NCI-H526 (cell line): Measurements from ENCODE around the gene DCDC2.
A peak's percentile ranks its signal among the peaks of the same experiment; 100 is the strongest.
"Not testable (repeated sequence)": the region's sequence is repeated elsewhere in the genome, so short reads cannot be mapped to it uniquely, and the experiment has no call there.

Source experiments
- DNase-seq, 2 experiments: peaks; one replicate each; lab custom pipeline; 2025; lab: John Stamatoyannopoulos, UW

Gene DCDC2

DNA sequence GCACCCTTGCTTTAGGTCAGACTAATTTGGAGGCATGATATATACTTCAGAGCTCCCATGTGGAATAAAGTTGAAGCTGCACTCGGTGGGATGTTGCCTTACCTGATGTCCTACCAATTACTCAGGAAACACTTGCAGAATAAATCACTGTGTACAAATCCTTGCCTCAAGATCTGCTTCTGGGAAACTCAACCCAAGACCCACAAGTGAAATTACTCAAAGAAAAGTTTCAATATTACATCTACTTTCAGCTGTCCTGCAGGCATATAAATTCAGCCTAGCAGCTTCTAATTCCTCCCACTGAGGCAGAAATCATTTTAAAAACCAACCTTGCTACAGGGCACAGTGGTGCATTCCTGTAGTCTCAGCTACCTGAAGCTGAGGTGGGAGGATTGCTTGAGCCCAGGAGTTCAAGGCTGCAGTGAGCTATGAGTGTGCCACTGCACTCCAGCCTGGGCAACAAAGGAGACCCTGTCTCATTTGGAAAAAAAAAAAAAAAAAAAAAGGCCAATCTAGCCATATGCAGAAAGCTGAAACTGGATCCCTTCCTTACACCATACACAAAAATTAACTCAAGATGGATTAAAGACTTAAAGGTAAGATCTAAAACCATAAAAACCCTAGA is 20.7 kb upstream of the DCDC2 start:
- no peak for DNase-seq

DNA sequence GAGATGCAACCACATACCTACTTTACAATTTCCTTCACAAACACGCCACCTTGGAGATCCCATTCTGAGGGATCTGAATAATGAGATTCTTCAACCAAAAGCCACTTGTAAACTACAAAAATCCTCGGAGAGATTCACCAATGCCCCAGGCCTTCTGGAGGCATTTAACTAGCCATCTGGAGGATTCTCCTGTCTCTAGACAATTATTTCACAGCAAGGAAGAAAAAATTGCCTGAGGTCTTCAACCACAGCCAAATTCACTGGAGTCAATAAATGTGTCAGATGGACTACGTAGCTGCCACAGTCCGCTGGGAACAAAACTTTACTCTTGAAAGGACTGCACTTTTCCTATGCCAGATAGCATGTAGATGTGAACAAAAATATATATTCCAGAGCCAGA is 19.0 kb upstream of the DCDC2 start:
- DNase-seq = no peak

DNA sequence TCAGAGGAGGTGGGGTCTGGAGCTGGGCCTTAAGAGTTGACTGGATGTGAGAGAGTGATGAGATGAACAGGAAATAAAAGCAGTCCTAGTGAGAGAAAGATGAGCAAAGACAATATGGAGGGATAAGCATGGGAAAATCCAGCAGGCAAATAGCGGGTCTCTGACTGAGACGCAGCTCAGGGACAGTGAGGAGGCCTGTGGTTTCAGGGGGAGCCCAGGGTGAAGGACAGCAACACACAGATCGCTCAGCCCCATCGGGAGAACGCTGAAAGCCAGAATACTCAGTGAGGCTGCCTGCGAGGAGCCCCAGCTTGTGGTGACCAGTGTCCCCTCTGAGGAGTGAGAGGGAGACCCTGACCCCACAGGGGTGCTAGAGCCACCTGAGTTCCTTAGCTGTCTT is 16.8 kb upstream of the DCDC2 start:
- DNase-seq = no peak

DNA sequence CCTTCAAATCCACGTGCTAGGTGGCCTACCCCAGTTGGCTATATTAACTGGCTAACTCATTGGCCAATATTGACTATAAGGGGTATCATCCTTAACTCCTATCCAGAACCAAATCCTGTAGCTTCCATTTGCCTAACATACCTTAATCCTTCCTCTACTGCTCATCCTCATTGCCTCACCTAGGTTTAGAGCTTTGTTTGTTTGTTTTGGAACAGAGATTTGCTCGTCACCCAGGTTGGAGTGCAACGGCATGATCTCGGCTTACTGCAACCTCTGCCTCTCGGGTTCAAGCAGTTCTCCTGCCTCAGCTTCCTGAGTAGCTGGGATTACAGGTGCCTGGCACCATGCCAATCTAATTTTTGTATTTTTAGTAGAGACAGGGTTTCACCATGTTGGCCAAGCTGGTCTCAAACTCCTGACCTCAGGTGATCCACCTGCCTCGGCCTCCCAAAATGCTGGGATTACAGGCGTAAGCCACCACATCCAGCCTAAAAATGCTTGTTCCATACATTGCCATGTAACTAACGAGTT is 7.3 kb upstream of the DCDC2 start:
- not testable (repeated sequence) for DNase-seq

DNA sequence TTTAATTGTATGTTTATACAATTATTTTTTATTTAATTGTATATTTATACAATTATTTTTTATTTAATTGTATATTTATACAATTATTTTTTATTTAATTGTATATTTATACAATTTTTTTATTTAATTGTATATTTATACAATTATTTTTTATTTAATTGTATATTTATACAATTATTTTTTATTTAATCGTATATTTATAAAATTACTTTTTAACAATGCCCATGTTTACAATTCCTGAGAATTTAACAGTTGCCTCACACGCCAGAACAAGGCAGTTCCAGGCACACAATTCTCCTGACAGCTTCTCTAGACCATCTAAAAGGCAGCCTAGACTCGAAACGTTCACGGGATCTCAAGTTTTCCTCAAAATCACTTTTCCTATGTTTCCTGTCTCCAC is 4.5 kb upstream of the DCDC2 start:
- not testable (repeated sequence) for DNase-seq

DNA sequence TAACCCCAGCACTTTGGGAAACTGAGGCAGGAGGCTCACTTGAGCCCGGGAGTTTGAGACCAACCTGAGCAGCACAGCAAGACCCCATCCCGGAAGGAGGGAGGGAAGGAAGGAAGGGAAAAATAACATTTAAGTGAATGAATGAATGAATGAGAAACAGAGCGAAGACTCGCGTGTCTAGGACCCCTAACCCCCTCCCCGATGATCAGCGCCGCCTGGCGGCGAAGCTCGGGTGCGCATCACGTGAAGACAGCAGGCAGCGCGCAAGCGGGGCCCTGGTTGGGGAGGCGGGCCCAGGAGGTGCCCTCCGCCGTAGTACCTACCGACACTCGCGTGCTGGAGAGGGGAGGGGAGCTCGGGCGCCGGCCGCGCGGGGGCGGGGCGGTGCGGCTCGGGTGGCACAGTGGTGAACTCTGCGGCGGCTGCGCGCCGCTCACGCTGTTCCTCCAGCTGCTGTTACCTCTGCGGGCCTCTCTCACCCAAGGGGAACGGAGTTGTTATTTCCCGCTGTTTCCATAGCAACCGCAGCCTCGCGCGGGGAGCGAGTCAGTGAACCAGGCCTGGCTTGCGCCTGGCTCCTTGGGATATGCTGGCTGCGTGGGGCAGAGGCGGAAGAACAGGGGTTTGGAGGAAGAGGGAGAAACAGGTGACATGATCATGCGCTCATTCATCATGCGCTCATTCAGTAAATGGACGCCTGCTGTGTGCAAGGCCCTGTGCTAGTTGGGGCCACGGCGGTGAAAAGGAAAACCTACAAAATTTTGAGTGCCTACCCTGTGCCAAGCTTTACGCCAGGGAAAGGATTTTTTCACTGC is 2.0 kb upstream of the DCDC2 start:
- peak; percentile 95 to 96 for DNase-seq

DNA sequence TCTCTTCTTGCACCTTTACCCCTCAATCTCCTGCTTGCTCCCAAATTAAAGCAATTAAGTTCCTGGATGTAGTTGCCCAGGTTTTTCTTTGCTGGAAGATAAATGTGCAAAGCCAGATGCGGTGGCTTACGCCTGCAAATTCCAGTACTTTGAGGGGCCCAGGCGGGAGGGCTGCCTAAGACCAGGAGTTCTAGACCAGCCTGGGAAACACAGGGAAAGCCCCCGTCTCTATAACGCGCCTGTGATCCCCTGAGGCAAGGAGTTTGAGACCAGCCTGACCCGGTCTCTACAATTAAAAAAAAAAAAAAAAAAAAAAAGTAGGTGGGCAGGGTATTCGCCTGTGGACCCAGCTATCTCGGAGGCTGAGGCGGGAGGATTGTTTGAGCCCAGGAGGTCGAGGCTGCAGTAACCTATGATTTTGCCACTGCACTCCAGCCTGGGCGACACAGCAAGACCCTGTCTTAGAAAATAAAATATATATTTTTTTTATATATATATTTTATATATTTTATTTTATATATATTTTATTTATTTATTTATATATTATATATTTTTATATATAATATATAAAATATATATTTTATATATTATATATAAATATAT is 461 bp upstream of the DCDC2 start:
- peak in 1 of 2 experiments; percentile 44 for DNase-seq

DNA sequence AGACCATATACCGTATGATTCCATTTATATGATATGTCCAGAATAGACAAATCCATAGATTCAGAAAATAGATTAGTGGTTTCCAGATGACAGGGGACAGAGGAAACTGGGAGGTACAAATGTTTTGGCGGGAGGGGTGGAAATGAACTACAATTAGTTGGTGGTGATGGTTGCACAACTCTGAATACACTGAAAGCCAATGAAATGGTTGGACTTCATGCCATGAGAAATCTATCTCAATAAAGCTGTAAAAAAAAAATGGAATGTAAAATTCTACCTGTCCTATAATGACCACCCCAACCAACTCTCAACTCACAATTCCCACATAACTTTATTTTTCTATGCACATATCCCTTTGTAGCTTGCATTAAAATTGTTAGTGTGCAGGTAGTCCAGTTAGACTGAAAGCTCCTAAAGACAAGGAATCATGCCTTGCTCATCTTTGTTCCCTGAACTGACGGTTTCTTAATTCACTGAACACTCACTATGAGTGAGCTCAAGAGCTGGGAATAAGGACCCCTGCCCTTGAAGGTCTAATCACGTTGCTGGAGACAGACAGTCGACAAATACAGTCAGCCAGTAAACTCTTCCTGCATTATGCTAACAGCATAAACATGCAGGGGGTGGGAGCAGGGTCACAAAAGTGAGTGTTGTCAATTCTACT is 1.4 kb downstream of the DCDC2 start:
- DNase-seq = no peak

DNA sequence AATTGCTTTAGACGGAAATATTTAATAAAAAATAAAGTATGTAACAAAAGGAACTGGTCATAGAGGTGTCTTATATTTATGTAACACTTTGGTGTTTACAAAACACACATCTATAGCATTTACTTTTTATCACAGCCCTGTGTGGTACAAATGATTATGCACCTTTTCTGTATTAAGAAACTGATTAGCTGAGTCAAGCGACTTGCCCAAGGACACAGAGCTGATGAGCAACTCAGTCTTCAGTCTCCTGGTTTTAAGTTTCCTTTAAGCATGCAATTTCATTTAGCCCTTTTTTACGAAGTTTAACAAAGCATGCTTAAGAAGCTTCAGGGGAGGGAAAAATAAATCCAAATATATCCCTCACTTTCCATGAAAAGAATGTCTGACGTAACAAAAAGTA is 2.5 kb downstream of the DCDC2 start:
- no peak for DNase-seq

DNA sequence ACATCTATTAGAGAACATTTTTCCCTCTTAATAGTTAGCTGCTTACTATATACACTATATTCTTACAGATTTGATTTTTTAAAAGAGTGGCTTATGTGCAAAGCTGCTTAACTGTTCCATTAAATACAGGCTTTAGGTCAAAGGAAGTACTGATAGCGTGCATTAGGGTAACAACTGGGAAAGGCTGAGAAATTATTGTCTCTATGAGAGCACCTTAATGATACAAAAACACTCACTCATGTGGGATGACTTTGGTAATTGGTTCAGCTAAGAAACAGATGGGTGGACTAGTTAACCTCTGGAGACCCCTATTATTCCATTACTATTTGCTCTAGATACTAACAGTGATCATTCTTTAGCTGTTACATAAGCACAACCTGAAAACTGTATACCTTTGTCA is 4.0 kb downstream of the DCDC2 start:
- DNase-seq = no peak

DNA sequence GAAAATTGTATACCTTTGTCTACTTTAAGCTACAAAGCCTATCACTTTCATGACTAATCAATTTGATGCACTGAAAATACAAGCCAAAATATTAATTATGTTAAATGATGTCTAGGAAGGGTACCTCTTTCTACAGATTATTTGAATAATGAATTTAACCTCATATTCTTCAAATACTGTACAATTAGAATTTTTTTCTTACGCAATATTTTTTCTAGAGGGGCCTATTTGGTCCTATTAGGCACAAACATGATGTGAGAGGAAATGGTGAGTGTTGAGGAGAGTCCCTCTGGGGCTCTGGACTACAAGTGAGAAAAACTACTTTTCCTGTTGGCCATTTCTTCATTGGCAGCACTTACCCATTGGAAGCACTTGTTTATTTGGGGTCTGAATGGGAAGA is 5.4 kb downstream of the DCDC2 start:
- no peak for DNase-seq

DNA sequence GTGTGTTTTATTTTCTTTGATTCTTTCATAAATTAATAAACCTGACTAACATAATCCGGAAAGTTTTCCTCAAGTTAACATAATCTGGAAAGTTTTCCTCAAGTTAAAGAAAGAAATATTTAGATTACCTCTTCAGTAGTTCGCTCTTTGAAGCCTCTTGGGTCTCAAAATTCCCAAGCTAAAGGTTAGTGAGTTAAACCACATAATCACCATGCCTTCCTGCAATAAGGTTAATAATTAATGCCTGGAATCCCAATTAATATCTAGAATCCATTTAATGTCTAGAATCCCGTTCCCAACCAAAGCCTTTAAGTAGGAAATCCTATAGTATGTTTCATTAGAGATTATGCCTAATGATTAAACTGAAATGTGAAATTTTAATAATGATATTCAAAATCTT is 12.9 kb downstream of the DCDC2 start:
- DNase-seq = no peak

DNA sequence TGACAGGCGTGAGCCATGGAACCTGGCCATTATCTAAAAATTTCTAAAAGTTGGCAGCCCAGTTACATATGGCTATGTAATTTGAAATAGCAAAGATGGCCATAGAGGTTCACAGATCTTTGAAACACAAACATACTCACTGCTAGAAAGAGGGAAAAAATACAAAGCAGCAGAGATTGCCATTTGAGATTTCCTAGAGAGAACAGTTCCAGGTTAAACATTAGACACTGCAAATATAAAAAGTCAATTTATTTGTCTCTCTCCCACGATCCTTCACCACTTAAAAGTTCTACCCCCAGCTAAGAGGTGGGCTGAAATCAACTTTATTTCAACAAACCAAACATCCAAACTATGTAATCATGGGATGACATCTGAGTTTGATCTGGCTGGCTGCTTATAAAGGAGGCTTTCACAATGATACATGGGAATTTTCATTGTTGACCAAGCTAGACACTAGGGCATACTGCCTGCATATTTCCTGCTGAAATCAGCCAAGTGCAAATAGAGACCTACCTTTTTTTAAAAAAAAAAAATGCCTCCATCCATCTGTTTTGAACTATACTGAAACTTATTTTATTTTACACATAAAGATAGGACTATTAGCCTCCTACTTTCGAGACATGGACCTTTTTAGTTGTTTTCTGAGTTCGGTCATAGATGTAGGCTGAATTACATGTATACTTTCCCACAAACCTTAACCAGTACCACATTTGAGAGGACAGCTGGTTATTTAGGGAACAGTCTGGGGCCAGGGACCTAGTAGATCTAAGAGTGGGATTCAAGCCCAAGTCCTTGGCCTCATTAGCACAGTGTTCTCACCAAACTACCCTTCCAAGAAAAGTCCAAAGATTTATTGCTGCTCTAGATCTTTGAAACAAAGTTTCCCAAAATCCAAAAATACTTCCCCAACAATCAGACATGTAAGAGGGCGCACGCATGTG is 16.6 kb downstream of the DCDC2 start:
- no peak for DNase-seq

DNA sequence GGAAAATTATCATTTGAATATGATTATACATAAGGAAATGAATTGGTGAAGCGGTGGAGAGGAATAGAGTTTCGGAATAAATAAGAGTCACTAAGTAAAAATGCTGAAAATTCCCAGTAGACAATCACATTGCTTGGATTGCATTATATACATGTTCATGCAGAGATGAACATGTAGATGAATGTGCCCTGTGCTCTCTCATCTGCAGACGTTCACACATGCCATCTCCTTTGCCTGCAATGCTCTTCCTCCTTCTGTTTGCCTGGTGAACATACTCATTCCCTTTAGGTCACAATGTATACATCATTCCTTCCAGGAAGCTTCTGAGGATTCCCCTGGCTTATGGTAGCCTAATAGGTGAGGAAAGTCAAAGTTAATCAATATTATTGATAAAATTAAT is 17.9 kb downstream of the DCDC2 start:
- DNase-seq = peak in 1 of 2 experiments; percentile 40

DNA sequence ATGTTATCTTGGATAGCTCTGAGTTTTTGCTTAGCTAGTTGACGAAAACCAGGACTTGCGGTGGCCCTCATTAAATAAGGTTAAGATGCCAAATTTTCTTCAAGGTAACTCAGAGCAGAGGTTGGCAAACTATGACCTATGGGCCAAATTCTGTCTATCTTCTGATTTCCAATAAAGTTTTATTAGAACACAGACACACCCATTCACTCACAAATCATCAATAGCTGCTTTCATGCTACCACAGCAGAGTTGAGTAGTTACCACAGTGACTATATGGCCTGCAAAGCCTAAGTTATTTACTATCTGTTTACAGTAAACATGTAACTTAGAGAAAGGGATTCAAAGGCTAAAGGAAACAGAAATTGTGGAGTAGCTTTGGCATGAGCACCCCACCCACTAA is 23.6 kb downstream of the DCDC2 start:
- no peak for DNase-seq

DNA sequence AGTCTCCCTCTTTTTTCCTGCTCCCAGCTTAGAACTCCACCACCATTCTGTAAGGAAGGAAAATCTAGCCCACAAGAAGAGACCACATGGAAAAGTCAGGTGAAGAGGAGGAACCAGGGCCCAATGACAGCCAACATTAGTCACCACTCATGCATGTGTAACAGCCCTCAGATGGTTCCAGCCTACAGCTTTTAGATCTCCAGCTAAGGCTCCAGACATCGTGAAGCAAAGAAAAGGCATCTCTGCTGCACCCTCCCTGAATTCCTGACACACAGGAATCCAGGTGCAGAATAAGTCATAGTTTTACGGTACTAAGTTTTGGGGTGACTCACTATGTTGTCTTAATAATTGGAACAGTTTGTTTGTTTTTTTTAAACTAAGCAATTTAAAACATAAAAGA is 25.5 kb downstream of the DCDC2 start:
- DNase-seq = no peak

DNA sequence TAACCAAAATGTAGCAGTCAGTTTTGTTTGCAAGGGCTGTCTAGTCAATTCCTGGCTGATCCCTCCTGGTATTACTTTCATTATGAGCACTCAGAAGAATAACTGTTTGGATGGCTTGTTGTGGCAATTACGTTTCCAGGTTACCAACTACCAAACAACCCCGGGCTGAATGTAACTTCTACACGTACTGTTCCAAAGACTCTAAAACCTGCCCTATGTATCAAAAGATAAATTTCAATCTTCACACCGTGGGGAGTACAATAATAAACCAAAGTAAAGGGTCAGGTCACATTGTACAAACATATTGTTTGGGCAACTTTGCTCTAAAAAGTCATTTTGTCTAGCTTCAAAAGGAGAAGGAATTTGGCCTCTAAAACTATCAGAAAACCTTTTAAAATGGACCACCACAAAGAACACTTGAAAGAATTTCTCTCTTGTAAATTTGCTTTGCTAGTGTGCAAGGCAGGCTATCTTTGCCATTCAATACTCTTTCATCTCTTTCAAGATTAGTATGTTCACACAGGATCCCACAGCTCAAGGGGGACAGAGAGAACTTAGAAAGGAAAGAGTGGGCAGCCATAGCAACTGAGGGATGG is 27.6 kb downstream of the DCDC2 start:
- DNase-seq = no peak

DNA sequence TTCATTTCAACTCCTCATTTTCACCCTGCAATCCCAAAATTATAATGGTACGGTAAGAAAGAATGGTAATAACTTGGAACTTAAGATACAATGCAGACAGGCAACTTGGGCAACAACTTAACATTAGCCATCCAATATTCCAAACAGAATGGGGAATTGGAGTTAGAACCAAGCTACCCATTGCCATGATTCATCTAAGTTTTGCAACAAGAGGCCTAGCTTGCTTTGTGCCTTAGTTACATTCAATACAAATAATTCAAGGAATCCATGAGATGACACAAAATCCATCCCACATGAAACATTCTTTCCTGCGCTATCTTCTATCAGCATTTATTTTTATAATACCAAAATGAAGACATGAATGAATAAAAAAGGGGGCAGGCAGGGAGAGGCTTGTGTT is 28.4 kb downstream of the DCDC2 start:
- no peak for DNase-seq

DNA sequence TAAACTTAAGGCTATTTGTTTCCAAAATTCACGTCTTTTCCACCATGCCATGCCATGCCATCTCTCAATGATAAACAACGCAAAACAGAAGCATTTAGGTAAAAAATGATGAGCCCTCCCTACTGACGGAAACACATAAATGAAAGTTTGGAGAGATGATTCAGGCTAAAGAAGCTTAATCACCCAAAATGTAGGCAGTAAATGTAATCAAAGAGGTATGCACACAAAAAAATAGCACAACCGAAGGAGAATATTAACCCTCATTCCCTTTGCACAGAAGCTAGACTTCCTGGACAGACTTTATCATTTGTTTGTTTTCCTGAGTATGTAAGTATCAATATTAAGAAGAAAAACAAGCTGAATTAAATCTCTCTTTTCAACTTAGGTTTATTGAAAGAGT is 28.8 kb downstream of the DCDC2 start:
- no peak for DNase-seq

DNA sequence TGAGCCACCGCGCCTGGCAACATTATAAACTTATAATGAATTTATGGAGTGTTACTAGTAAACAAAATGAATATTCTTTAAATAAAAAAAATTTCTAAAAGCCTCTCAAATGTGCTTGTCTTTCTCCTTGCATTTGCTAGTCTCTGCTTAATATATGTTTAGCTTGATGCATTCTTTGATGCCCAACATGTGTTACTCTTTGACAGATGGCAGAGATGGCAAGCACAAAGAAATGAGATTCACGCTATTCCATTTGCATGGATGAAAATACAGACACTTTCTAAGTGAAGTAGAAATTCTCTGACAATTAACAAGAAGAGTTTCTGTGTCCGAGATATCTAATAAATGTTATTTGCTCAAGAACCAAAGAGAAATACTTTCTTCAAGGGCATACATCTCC is 30.1 kb downstream of the DCDC2 start:
- no peak for DNase-seq

DNA sequence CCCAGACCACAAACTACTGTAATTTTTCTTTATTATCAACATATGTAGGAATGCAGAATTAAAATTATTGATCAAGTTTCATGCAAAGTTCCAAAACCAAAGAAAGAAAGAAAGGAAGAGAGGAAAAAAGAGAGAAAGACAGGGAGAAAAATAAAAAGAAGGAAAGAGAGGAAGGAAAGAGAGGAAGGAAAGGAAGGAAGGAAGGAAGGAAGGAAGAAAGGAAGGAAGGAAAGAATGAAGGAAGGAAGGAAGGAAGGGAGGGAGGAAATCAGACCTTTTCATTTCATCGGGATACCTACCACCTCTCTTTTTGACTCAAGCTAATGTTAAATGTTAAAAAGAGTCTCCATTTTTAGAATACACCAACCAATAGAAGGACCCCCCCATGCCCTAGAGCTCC is 31.9 kb downstream of the DCDC2 start:
- DNase-seq = no peak
